OCI-LY7 (cell line): ENCODE measurements around the gene RPL27A. TPM values are rescaled to one million over a fixed set of nuclear protein-coding genes. Genes with fewer than 3 reads are reported as not detected.

Experiments used
- BruUV-seq: library from RNA; stranded (reverse); fragments of 400-500 nt; replicated peaks from 2 replicates; lab custom pipeline; 2021; lab: Mats Ljungman, UMichigan
- CTCF ChIA-PET: fragments of 300-600 bp; sonication (Branson Sonifier 250); formaldehyde crosslinking; loops from one replicate; lab custom pipeline; 2022; ENCODE audit warnings: antibody characterized with exemption; ENCODE audit not compliant: unreplicated experiment; lab: Charles Lee
- POLR2A ChIA-PET: fragments of 300-600 bp; sonication (Branson Sonifier 250); formaldehyde crosslinking; loops from one replicate; lab custom pipeline; 2022; ENCODE audit warnings: antibody characterized with exemption; lab: Charles Lee
- DNase-seq: peaks from one replicate; pipeline ENCODE4 v3.0.0-alpha.2; 2015; ENCODE audit warnings: low spot score
- H2AFZ ChIP-seq: fragments of 200-600 bp; sonication (generic), shearing (Covaris generic); 2 replicates; pipeline ENCODE4 v1.6.1; 2014; ENCODE audit warnings: mild to moderate bottlenecking, antibody characterized with exemption, low read length, moderate library complexity
- H3K27ac ChIP-seq: fragments of 200-600 bp; sonication (generic); 2 replicates; pipeline ENCODE4 v1.5.1; 2014; ENCODE audit warnings: mixed run types, low read depth, mild to moderate bottlenecking, moderate library complexity, low read length, inconsistent platforms; ENCODE audit not compliant: poor library complexity, severe bottlenecking
- H3K36me3 ChIP-seq: fragments of 200-600 bp; sonication (generic); 2 replicates; pipeline ENCODE4 v1.6.1; 2014; ENCODE audit warnings: mild to moderate bottlenecking, antibody characterized with exemption, low read length, moderate library complexity, mixed read lengths; ENCODE audit not compliant: insufficient read depth
- H3K4me1 ChIP-seq: fragments of 200-600 bp; sonication (generic); 2 replicates; pipeline ENCODE4 v1.5.1; 2014; ENCODE audit warnings: mild to moderate bottlenecking, low read length; ENCODE audit not compliant: insufficient read depth, poor library complexity, severe bottlenecking
- H3K4me2 ChIP-seq: fragments of 200-600 bp; sonication (generic); 2 replicates; pipeline ENCODE4 v1.6.1; 2014; ENCODE audit warnings: mild to moderate bottlenecking, low read length
- H3K4me3 ChIP-seq: fragments of 200-600 bp; sonication (generic); 2 replicates; pipeline ENCODE4 v1.5.1; 2014; ENCODE audit warnings: mild to moderate bottlenecking, low read depth, low read length; ENCODE audit not compliant: poor library complexity, severe bottlenecking
- H3K79me2 ChIP-seq: fragments of 200-600 bp; sonication (generic); 2 replicates; pipeline ENCODE4 v1.6.1; 2016; ENCODE audit warnings: low read depth, mild to moderate bottlenecking, low read length, moderate library complexity, mixed read lengths; ENCODE audit not compliant: insufficient read depth
- H3K9me2 ChIP-seq: fragments of 200-600 bp; sonication (generic); 2 replicates; pipeline ENCODE4 v1.6.1; 2016; ENCODE audit warnings: mild to moderate bottlenecking, low read length, mixed read lengths; ENCODE audit not compliant: insufficient read depth
- H3K9me3 ChIP-seq: fragments of 200-600 bp; sonication (generic); 2 replicates; pipeline ENCODE4 v1.6.1; 2014; ENCODE audit warnings: mild to moderate bottlenecking, mixed run types, low read length, mixed read lengths
- H4K20me1 ChIP-seq: fragments of 200-600 bp; sonication (generic); 2 replicates; pipeline ENCODE4 v1.6.1; 2014; ENCODE audit warnings: mild to moderate bottlenecking, antibody characterized with exemption, low read length, moderate library complexity, mixed read lengths; ENCODE audit not compliant: insufficient read depth
- CTCF ChIP-seq: fragments of 200-600 bp; sonication (generic); conservative IDR thresholded peaks from 2 replicates; pipeline ENCODE4 v1.5.1; 2014; ENCODE audit warnings: mild to moderate bottlenecking, antibody characterized with exemption, low read length, moderate library complexity, mixed read lengths
- EZH2phosphoT487 ChIP-seq: fragments of 200-600 bp; sonication (generic); IDR thresholded peaks from 2 replicates; pipeline ENCODE4 v1.6.1; 2018; ENCODE audit warnings: low read depth, borderline replicate concordance, mild to moderate bottlenecking, mixed run types, antibody characterized with exemption, low read length, moderate library complexity, mixed read lengths
- intact Hi-C: fragments of 100-400 bp; cut with micrococcal nuclease; formaldehyde crosslinking; loops from one replicate; pipeline ENCODE4 v1.10.0; 2022; ENCODE audit not compliant: unreplicated experiment
- total RNA-seq, 2 experiments: library from RNA; depleted of rRNA in 1 of 2; stranded (reverse); fragments of >200 nt in 1 of 2; shearing (Covaris generic) in 1 of 2; gene quantifications; 2 replicates each; pipeline ENCODE4 v1.2.3, GENCODE V29; 2014 to 2022

The RPL27A gene
- total RNA-seq, 2 experiments from 2014 or later = 1,593 to 2,753 TPM

DNA sequence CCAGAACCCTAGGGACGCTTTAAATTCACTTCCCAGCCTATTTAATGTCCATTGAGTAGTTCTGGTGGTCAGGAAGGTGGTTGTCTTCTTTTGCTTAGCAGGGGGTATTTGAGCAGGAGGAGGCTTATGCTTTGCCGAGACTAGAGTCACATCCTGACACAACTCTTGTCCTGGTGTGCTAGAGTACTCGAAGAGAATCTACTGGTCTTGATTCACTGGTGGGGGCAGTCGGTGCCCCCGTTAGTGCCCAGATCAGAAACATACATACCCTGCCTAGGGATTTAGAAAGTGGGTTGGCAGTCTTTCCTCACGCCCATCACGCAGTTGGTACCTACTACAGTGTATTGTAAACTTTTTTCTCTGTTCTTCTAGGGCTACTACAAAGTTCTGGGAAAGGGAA lies 2.7 kb downstream of the RPL27A start:
- no peaks in the 10 kb centered on the region for H3K9me3 ChIP-seq
- H3K79me2 ChIP-seq = peaks cover 62% of the 10 kb centered on the region
- no TSS peak for BruUV-seq
- peak overlapping the region; percentile 88 for H3K4me3 ChIP-seq
- H3K4me1 ChIP-seq = peaks cover 56% of the 10 kb centered on the region
- no peaks in the 10 kb centered on the region for H3K9me2 ChIP-seq
- ChIA-PET CTCF (no interaction called here), POLR2A (no interaction called here)
- H4K20me1 ChIP-seq = peaks cover 12% of the 10 kb centered on the region
- H3K36me3 ChIP-seq = peaks cover 73% of the 10 kb centered on the region
- H3K27ac ChIP-seq = peak overlapping the region; percentile 93
- H2AFZ ChIP-seq = no peak overlapping the region
- no peak for TF ChIP-seq EZH2phosphoT487
- TF ChIP-seq CTCF = no peak
- DNase-seq = no peak
- intact Hi-C loops = loop anchor here (5.0 to 10.0 kb wide), 2 partner anchors 227 to 1171 kb away; partner anchors contain the start of genes AKIP1 and PPFIBP2
- H3K4me2 ChIP-seq = peak overlapping the region; percentile 83

- intact Hi-C loops = loop anchor here (5.0 to 10.0 kb wide), 2 partner anchors 226 to 1171 kb away; partner anchors contain the start of genes AKIP1 and PPFIBP2
- Histone ChIP-seq H3K27ac (peak overlapping the region; percentile 93), H3K4me2 (peak overlapping the region; percentile 83), H2AFZ (no peak overlapping the region), H3K4me1 (peaks cover 59% of the 10 kb centered on the region), H3K9me3 (no peaks in the 10 kb centered on the region), H3K9me2 (no peaks in the 10 kb centered on the region), H4K20me1 (peaks cover 12% of the 10 kb centered on the region), H3K4me3 (peak overlapping the region; percentile 88), H3K79me2 (peaks cover 67% of the 10 kb centered on the region), H3K36me3 (peaks cover 73% of the 10 kb centered on the region)
- no peak for DNase-seq
- ChIA-PET POLR2A (no interaction called here), CTCF (no interaction called here)
- BruUV-seq = no TSS peak
- TF ChIP-seq CTCF (no peak), EZH2phosphoT487 (no peak)
These were observed 3.2 kb downstream of the RPL27A start for GRCh38 chr11:8685820-8686219.

- CTCF ChIA-PET = no interaction called here
- Histone ChIP-seq H3K4me2 (peak overlapping the region; percentile 83), H3K27ac (peak overlapping the region; percentile 93), H3K9me3 (no peaks in the 10 kb centered on the region), H3K36me3 (peaks cover 77% of the 10 kb centered on the region), H3K9me2 (no peaks in the 10 kb centered on the region), H3K79me2 (peaks cover 71% of the 10 kb centered on the region), H3K4me1 (peaks cover 59% of the 10 kb centered on the region), H2AFZ (no peak overlapping the region), H3K4me3 (peak overlapping the region; percentile 88), H4K20me1 (peaks cover 12% of the 10 kb centered on the region)
- intact Hi-C loops = loop anchor here (5.0 to 10.0 kb wide), 2 partner anchors 226 to 1172 kb away; partner anchors contain the start of genes AKIP1 and PPFIBP2
- no peak for TF ChIP-seq CTCF
- POLR2A ChIA-PET = no interaction called here
- BruUV-seq = no TSS peak
- DNase-seq = no peak
These were observed 3.7 kb downstream of the RPL27A start for GRCh38 chr11:8686325-8686724.
